ENCODE measurements around the gene DSTYK.

The DSTYK gene

GRCh38 chr1:205257735-205258134 lies 46.2 kb upstream of the DSTYK start:
- no peak for TF ChIP-seq CTCF (IDR thresholded peaks at IDR 0.05; ENCODE audit: low read depth, low read length, missing control alignments)
- in situ Hi-C loops (cut with HindIII; ENCODE audit: low pct_ligation_motif_present, low sequenced_read_pairs), result no loop called here
- H3K27ac ChIP-seq, result no peak overlapping the region
- no peaks in the 10 kb centered on the region for H3K36me3 ChIP-seq (replicated peaks)
- H3K4me3 ChIP-seq (ENCODE audit: low read depth, low read length), result no peak overlapping the region
- no peak for DNase-seq
- no peaks in the 10 kb centered on the region for H3K27me3 ChIP-seq (replicated peaks)

- no peak for DNase-seq
- Histone ChIP-seq H3K36me3 (replicated peaks) (no peaks in the 10 kb centered on the region), H3K27ac (no peak overlapping the region), H3K4me3 (ENCODE audit: low read depth, low read length) (no peak overlapping the region), H3K27me3 (replicated peaks) (no peaks in the 10 kb centered on the region)
- in situ Hi-C loops (cut with HindIII; ENCODE audit: low pct_ligation_motif_present, low sequenced_read_pairs), result no loop called here
- no peak for TF ChIP-seq CTCF (IDR thresholded peaks at IDR 0.05; ENCODE audit: low read depth, low read length, missing control alignments)
These were observed 45.6 kb upstream of the DSTYK start for GRCh38 chr1:205256951-205257625.

GRCh38 chr1:205255941-205256780 lies 44.7 kb upstream of the DSTYK start:
- Histone ChIP-seq H3K27ac (no peak overlapping the region), H3K4me3 (ENCODE audit: low read depth, low read length) (no peak overlapping the region), H3K27me3 (replicated peaks) (no peaks in the 10 kb centered on the region), H3K36me3 (replicated peaks) (no peaks in the 10 kb centered on the region)
- peak; percentile 86 for DNase-seq
- TF ChIP-seq CTCF (IDR thresholded peaks at IDR 0.05; ENCODE audit: low read depth, low read length, missing control alignments), result peak; percentile 99
- in situ Hi-C loops (cut with HindIII; ENCODE audit: low pct_ligation_motif_present, low sequenced_read_pairs), result no loop called here

GRCh38 chr1:205251576-205251975 lies 40.1 kb upstream of the DSTYK start:
- Histone ChIP-seq H3K27me3 (replicated peaks) (no peaks in the 10 kb centered on the region), H3K27ac (no peak overlapping the region), H3K4me3 (ENCODE audit: low read depth, low read length) (no peak overlapping the region), H3K36me3 (replicated peaks) (no peaks in the 10 kb centered on the region)
- no peak for DNase-seq
- in situ Hi-C loops (cut with HindIII; ENCODE audit: low pct_ligation_motif_present, low sequenced_read_pairs), result no loop called here
- TF ChIP-seq CTCF (IDR thresholded peaks at IDR 0.05; ENCODE audit: low read depth, low read length, missing control alignments), result no peak

GRCh38 chr1:205250699-205251098 lies 39.2 kb upstream of the DSTYK start:
- no peaks in the 10 kb centered on the region for H3K27me3 ChIP-seq (replicated peaks)
- H3K4me3 ChIP-seq (ENCODE audit: low read depth, low read length), result no peak overlapping the region
- TF ChIP-seq CTCF (IDR thresholded peaks at IDR 0.05; ENCODE audit: low read depth, low read length, missing control alignments), result no peak
- no peak overlapping the region for H3K27ac ChIP-seq
- no peaks in the 10 kb centered on the region for H3K36me3 ChIP-seq (replicated peaks)
- in situ Hi-C loops (cut with HindIII; ENCODE audit: low pct_ligation_motif_present, low sequenced_read_pairs), result no loop called here
- no peak for DNase-seq
